NB4 (cell line): Measurements from ENCODE around the gene SPPL2B.

ENCODE experiments used
- DNase-seq: peaks from one replicate; pipeline ENCODE4 v3.0.0; 2010; ENCODE audit warnings: low read depth
- H3K4me3 ChIP-seq: one replicate; pipeline ENCODE4 v1.5.1; 2011; ENCODE audit warnings: mild to moderate bottlenecking, low read depth, low read length, moderate library complexity
- CTCF ChIP-seq: IDR thresholded peaks from one replicate; pipeline ENCODE4 v1.5.1; 2012; ENCODE audit warnings: low read depth, low read length
- MAX ChIP-seq: IDR thresholded peaks from 2 replicates; pipeline ENCODE4 v1.6.1; 2011; ENCODE audit warnings: low read depth, low read length
- MYC ChIP-seq: IDR thresholded peaks from 2 replicates; pipeline ENCODE4 v1.6.1; 2011; ENCODE audit warnings: low read depth, low read length
- POLR2A ChIP-seq: IDR thresholded peaks from 2 replicates; pipeline ENCODE4 v1.6.1; 2011; ENCODE audit warnings: mild to moderate bottlenecking; ENCODE audit not compliant: insufficient read length; ENCODE audit errors: extremely low read depth

The SPPL2B gene

DNA sequence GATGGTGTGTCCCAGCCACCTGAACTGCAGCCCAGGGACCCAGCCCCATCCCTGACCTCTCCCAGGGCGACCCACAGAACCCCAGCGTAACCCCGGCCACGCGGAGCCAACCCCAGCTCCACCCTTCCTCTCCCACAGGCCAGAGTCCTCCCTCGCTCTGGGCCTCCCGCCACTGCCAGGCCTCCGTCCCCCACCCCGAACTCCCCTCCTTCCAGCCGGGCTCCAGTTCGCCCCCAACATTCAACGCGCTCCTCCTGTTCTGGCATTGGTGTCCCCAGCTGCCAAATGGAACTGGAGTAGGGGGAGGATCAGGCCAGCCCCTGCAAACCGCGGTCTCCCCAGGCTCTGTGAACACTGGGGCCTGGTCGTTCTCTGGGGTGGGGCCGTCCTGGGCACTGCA, 28.0 kb upstream of the SPPL2B start:
- no peak for TF ChIP-seq MAX
- no peak for TF ChIP-seq CTCF
- no peak for TF ChIP-seq POLR2A
- TF ChIP-seq MYC = no peak
- no peak overlapping the region for H3K4me3 ChIP-seq
- DNase-seq = no peak

DNA sequence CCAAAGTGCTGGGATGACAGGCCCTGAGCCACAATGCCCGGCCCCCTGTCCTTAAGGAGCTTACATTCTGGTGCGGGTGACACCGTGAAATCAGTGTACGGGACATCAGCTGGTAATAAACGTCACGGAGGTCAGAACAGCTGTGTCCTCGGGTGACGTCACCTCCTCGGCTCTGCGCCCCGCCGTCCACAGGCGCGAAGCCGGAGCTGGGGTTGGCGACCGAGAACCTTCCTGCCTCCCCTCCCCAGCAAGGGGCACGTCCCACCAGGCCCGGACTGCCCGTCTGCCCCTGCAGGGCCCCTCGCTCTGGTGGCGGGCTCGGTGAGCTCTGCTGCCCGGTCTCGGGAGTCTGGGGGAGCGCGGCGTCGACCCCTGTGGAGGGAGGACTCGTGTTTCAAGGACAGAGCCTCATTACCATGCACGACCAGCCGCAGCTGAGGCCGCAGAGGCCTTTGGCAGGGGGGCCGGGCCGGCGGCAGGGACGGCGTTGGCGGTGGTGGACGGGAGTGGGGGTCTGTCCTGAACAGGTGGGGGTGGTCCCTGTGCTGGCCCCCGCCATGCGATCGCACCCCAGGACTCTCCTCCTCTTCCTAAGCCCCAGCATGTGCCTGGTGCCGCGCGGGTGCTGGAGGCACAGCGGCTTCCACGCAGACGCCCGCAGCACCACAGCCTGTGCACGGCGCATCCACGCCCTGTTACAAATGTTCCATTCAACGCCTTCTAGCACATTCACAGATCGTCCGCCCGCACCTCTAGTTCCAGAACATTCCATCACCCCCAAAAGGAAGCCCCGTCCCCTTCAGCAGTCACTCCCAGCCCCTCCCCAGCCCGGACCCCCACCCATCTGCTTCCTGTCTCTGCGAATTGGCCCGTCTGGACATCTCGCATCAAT, 25.9 kb upstream of the SPPL2B start:
- H3K4me3 ChIP-seq = no peak overlapping the region
- TF ChIP-seq MYC (no peak), CTCF (no peak), MAX (no peak), POLR2A (no peak)
- no peak for DNase-seq

- TF ChIP-seq MAX (no peak), CTCF (no peak), MYC (no peak), POLR2A (no peak)
- H3K4me3 ChIP-seq = no peak overlapping the region
- no peak for DNase-seq
Measured at GRCh38 chr19:2303211-2303798, 25.2 kb upstream of the SPPL2B start.

- H3K4me3 ChIP-seq = no peak overlapping the region
- TF ChIP-seq CTCF (no peak), MAX (no peak), MYC (no peak), POLR2A (no peak)
- DNase-seq = no peak
Measured at GRCh38 chr19:2305452-2306280, 22.8 kb upstream of the SPPL2B start.

- no peak overlapping the region for H3K4me3 ChIP-seq
- DNase-seq = no peak
- TF ChIP-seq POLR2A = no peak
Measured at GRCh38 chr19:2306281-2306806, 22.1 kb upstream of the SPPL2B start.

- no peak for DNase-seq
- H3K4me3 ChIP-seq = no peak overlapping the region
- TF ChIP-seq CTCF (no peak), POLR2A (no peak), MAX (no peak), MYC (no peak)
Measured at GRCh38 chr19:2306971-2307370, 21.5 kb upstream of the SPPL2B start.
